SK-N-MC (cell line): Measurements from ENCODE around the gene NIPBL.

Experiments
- EZH2 ChIP-seq: fragments of 200-600 bp; sonication (generic); IDR thresholded peaks from one replicate; pipeline ENCODE4 v1.6.1; 2017; ENCODE audit warnings: antibody characterized with exemption
- FOXP2 ChIP-seq: optimal IDR thresholded peaks from 2 replicates; pipeline ENCODE3; 2011; ENCODE audit warnings: mild to moderate bottlenecking, moderate library complexity; ENCODE audit not compliant: insufficient read depth; ENCODE audit errors: extremely low read length, control extremely low read depth
- POLR2AphosphoS5 ChIP-seq: IDR thresholded peaks from 2 replicates; pipeline ENCODE4 v1.6.1; 2012; ENCODE audit warnings: mild to moderate bottlenecking, low read depth, low read length, borderline replicate concordance

- TF ChIP-seq EZH2, result no peak
- no peak for TF ChIP-seq FOXP2
- no peak for TF ChIP-seq POLR2AphosphoS5
Observed at GRCh38 chr5:37054391-37054790, 177.8 kb downstream of the NIPBL start.
